NCI-H345 treated with DMSO at 0.1 percent for 48 hours (cell line): ENCODE data around the gene HFE.
"Not testable (repeated sequence)": the region's sequence is repeated elsewhere in the genome, so short reads cannot be mapped to it uniquely, and the experiment has no call there.

ENCODE experiments used
- DNase-seq: peaks from one replicate; lab custom pipeline; 2025; ENCODE audit not compliant: unreplicated experiment; lab: John Stamatoyannopoulos, UW

The HFE gene

GRCh38 chr6:26059941-26060340 is 27.3 kb upstream of the HFE start:
- DNase-seq: no peak

- DNase-seq: peak; percentile 60
These were observed 22.5 kb upstream of the HFE start for GRCh38 chr6:26064619-26065257.

- DNase-seq: peak; percentile 39
These were observed 21.3 kb upstream of the HFE start for GRCh38 chr6:26065952-26066380.

- DNase-seq: no peak
These were observed 19.9 kb upstream of the HFE start for GRCh38 chr6:26067367-26067766.

GRCh38 chr6:26068036-26068435 is 19.2 kb upstream of the HFE start:
- DNase-seq: no peak

GRCh38 chr6:26071135-26071534 is 16.1 kb upstream of the HFE start:
- DNase-seq: no peak

GRCh38 chr6:26075063-26075717 is 12.0 kb upstream of the HFE start:
- no peak for DNase-seq

GRCh38 chr6:26078066-26078465 is 9.2 kb upstream of the HFE start:
- DNase-seq: not testable (repeated sequence)

- not testable (repeated sequence) for DNase-seq
These were observed 6.1 kb upstream of the HFE start for GRCh38 chr6:26081096-26081495.

- no peak for DNase-seq
These were observed 1.0 kb upstream of the HFE start for GRCh38 chr6:26086211-26086610.

GRCh38 chr6:26088344-26088743 is 1.1 kb downstream of the HFE start:
- no peak for DNase-seq

- no peak for DNase-seq
These were observed 2.0 kb downstream of the HFE start for GRCh38 chr6:26089272-26089671.

- DNase-seq: no peak
These were observed 5.2 kb downstream of the HFE start for GRCh38 chr6:26092443-26092842.

- no peak for DNase-seq
These were observed 6.8 kb downstream of the HFE start for GRCh38 chr6:26094036-26094435.

- peak; percentile 67 for DNase-seq
These were observed 10.1 kb downstream of the HFE start for GRCh38 chr6:26097268-26097875.

- DNase-seq: no peak
These were observed 16.0 kb downstream of the HFE start for GRCh38 chr6:26103141-26103769.

GRCh38 chr6:26103770-26104456 is 16.7 kb downstream of the HFE start:
- peak; percentile 87 for DNase-seq

- no peak for DNase-seq
These were observed 17.4 kb downstream of the HFE start for GRCh38 chr6:26104457-26105108.

- DNase-seq: no peak
These were observed 18.0 kb downstream of the HFE start for GRCh38 chr6:26105109-26105730.

GRCh38 chr6:26105842-26106241 is 18.6 kb downstream of the HFE start:
- DNase-seq: no peak
